Measurements from ENCODE around the gene GRIK3. TPM values are rescaled to one million over a fixed set of nuclear protein-coding genes. Genes with fewer than 3 reads are reported as not detected.

Gene GRIK3
- total and polyA plus RNA-seq, 11 donors: 0.06 to 1.6 (median 0.29) TPM

DNA sequence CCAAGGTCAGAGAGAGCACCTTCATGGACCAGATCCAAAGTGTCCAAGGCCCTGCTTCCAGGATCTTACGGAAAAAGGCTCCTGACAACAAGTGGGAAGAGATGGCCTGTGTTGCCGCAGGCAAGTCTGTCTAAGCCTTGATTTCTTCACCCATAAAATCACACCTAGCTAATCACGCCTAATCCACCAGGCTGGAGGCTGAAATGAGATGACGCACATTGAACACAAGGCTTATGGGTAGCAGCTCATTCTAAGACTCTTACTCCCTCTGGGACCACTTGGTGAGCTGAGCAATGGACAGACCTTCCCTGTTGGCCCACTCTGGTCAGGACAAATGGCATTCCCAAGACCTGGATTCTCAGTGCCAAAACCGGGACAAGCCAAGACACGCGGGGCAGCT, 38.2 kb downstream of the GRIK3 start:
- TF ChIP-seq, protein P1, sequence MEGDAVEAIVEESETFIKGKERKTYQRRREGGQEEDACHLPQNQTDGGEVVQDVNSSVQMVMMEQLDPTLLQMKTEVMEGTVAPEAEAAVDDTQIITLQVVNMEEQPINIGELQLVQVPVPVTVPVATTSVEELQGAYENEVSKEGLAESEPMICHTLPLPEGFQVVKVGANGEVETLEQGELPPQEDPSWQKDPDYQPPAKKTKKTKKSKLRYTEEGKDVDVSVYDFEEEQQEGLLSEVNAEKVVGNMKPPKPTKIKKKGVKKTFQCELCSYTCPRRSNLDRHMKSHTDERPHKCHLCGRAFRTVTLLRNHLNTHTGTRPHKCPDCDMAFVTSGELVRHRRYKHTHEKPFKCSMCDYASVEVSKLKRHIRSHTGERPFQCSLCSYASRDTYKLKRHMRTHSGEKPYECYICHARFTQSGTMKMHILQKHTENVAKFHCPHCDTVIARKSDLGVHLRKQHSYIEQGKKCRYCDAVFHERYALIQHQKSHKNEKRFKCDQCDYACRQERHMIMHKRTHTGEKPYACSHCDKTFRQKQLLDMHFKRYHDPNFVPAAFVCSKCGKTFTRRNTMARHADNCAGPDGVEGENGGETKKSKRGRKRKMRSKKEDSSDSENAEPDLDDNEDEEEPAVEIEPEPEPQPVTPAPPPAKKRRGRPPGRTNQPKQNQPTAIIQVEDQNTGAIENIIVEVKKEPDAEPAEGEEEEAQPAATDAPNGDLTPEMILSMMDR (IDR thresholded peaks at IDR 0.05): no peak
- TF ChIP-seq POLR2A (IDR thresholded peaks at IDR 0.05): no peak
- no peak for ATAC-seq
- peaks cover 0 to 5% (median 0%) of the 10 kb centered on the region in 9 donors for H3K27me3 ChIP-seq
- no peaks in the 10 kb centered on the region for H3K36me3 ChIP-seq
- WGBS, 4 donors: 88 to 92% (median 90%) methylated on average over 7 of the region's 7 CpGs
- intact Hi-C loops (cut with DNase I): no loop called here
- H3K4me3 ChIP-seq: no peak overlapping the region
- no peak overlapping the region for H3K27ac ChIP-seq
- no peak for DNase-seq
- no peaks in the 10 kb centered on the region for H3K9me3 ChIP-seq
- H3K4me1 ChIP-seq: no peaks in the 10 kb centered on the region

DNA sequence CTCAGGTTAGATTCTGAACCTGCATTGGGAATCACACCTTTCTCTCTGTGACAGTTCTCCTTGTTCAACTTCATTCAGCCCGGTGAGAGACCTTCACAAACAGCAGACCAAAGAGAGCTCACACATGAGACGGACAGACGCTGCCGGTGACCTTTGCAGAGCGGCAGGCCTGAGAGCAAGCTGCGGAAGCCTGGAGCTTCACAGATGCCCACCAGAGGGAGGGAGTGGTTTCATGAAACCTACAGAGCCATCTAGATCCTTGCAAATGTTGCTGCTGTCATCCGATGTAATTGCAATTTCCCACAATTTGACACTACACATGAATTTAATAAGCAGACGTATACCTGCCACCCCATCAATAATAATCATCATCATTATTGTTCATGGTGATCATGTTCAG, 39.4 kb downstream of the GRIK3 start:
- no peak for TF ChIP-seq POLR2A (IDR thresholded peaks at IDR 0.05)
- TF ChIP-seq, protein P1 (IDR thresholded peaks at IDR 0.05): peak in 1 of 12 donors; percentile 7
- Histone ChIP-seq H3K36me3 (no peaks in the 10 kb centered on the region), H3K27ac (no peak overlapping the region), H3K27me3 (peaks cover 0 to 11% (median 0%) of the 10 kb centered on the region in 9 donors), H3K9me3 (no peaks in the 10 kb centered on the region), H3K4me3 (no peak overlapping the region), H3K4me1 (no peaks in the 10 kb centered on the region)
- intact Hi-C loops (cut with DNase I): no loop called here
- ATAC-seq (no peak), DNase-seq (no peak)
- WGBS, 4 donors: 43 to 62% (median 56%) methylated on average over 8 of the region's 8 CpGs

DNA sequence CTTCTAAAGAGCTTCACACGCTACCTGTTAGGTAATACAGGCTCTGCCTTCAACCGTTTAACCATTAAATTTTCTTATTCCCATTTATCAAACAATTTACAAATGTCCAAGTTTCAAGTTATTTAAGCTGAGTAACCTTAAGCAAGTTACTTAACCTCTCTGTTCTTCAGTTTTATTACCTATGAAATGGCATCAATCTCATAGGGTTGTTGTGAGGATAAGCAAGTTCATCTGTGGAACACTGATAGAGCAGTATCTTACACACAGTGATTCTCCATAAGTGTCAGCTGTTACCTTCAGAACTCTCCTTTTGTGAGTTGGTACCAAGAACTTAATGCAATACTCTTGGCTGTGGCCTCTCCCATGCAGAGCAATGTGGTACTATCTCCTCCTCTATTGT, 40.0 kb downstream of the GRIK3 start:
- H3K4me3 ChIP-seq: no peak overlapping the region
- no peak for TF ChIP-seq POLR2A (IDR thresholded peaks at IDR 0.05)
- TF ChIP-seq, protein P1 (IDR thresholded peaks at IDR 0.05): no peak
- no peaks in the 10 kb centered on the region for H3K4me1 ChIP-seq
- 66 to 95% (median 90%) methylated on average over 2 of the region's 2 CpGs for WGBS, 4 donors
- no peaks in the 10 kb centered on the region for H3K36me3 ChIP-seq
- peaks cover 0 to 17% (median 0%) of the 10 kb centered on the region in 9 donors for H3K27me3 ChIP-seq
- DNase-seq (no peak), ATAC-seq (no peak)
- intact Hi-C loops (cut with DNase I): no loop called here
- no peak overlapping the region for H3K27ac ChIP-seq
- H3K9me3 ChIP-seq: no peaks in the 10 kb centered on the region

DNA sequence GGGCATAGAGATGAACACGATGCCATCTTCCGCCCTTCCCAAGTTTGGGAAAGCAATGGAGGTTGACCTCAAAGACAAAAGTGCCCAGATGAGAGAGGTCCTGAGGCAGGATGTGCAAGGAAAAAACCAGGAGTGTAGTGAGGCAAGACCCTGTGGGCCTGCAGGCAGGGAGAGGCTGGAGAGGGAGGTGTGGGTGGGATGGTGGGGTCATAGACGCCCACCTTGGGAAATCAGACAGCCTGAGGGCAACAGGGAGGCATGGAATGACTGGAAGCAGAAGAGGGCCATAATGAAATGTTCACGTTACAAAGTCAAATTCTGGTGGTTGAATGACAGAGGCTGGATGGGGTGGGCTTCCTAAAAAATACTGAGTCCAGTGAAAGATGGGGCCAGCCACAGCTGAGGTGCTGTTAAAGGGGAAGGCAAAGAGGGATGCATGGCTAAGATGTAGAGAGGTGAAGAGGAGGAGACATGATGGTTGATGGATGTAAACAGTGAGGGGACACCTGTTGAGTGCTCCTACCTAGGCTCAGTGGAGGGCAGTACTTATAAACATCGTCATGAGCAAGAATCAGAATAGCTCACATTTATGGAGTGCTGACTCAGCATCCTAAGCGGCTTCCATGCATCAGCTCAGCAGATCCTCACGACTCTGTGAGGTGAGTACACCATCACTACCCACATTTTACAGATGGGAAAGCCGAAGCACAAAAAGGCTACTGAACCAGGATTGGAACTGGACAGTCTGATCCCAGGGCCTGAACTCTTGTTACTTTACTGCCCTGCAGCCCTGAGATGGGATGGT, 42.0 kb downstream of the GRIK3 start:
- Histone ChIP-seq H3K27me3 (peaks cover 0 to 17% (median 0%) of the 10 kb centered on the region in 9 donors), H3K27ac (no peak overlapping the region), H3K4me3 (no peak overlapping the region), H3K36me3 (no peaks in the 10 kb centered on the region), H3K4me1 (no peaks in the 10 kb centered on the region), H3K9me3 (no peaks in the 10 kb centered on the region)
- WGBS, 4 donors: 77 to 90% (median 80%) methylated on average over 8 of the region's 8 CpGs
- DNase-seq (no peak), ATAC-seq (no peak)
- intact Hi-C loops (cut with DNase I): no loop called here
- no peak for TF ChIP-seq POLR2A (IDR thresholded peaks at IDR 0.05)
- TF ChIP-seq, protein P1 (IDR thresholded peaks at IDR 0.05): no peak
